T-helper 2 cell treated with Interferon-gamma antibody and Interleukin-4, amounts not matched to agents 100 ng/mL and 5 ng/mL, for 36 hours (primary cell): ENCODE results near the gene RILPL2. TPM values are rescaled to one million over a fixed set of nuclear protein-coding genes. Genes with fewer than 3 reads are reported as not detected.
"Not testable (repeated sequence)": the region's sequence is repeated elsewhere in the genome, so short reads cannot be mapped to it uniquely, and the experiment has no call there.

ENCODE experiments used
- intact Hi-C: fragments of 100-400 bp; cut with micrococcal nuclease; formaldehyde crosslinking; loops from one replicate; pipeline ENCODE4 v1.15.1; 2023
- total RNA-seq: library from RNA; stranded (reverse); gene quantifications from 2 replicates; pipeline ENCODE4 v1.2.3, GENCODE V29; 2022

RILPL2 gene
- total RNA-seq, 1 donor from 2014 or later: 7.1 TPM

DNA sequence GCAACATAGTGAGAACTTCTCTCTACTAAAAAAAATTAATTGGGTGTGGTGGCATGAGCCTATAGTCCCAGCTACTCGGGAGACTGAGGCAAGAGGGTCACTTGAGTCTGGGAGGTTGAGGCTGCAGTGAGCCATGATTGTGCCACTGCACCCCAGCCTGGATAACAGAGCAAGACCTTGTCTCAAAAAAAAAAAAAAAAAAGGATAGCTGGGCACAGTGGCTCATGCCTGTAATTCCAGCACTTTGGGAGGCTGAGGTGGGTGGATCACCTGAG lies 15.7 kb upstream of the RILPL2 start:
- intact Hi-C loops: not testable (repeated sequence)

DNA sequence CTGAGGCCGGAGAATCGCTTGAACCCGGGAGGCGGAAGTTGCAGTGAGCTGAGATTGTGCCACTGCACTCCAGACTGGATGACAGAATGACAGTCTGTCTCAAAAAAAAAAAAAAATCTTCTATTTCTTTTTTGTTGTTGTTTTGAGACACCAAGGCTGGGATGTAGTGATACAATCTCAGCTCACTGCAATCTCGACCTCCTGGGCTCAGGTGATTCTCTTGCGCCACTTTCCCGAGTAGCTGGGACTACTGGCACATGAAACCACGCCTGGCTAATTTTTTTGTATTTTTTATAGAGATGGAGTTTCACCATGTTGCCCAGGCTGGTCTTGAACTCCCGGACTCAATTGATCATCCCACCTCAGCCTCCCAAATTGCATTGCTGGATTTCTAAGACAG lies 14.2 kb upstream of the RILPL2 start:
- intact Hi-C loops: no loop called here

DNA sequence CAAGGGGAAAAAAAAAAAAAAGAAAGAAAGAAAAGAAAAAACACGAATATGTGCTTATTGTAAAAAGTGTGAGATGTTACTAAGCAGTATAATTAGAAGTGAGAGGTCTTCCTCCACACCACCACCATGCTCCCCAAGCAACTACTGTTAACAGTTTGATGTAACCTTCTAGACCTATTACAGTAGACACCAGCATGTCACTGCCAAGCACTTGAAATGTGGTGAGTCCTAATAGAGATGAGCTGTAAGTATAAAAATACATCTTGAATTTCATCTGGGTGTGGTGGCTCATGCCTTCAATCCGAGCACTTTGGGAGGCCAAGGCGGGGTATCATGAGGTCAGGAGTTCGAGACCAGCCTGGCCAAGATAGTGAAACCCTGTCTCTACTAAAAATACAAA lies 13.4 kb upstream of the RILPL2 start:
- intact Hi-C loops: no loop called here

DNA sequence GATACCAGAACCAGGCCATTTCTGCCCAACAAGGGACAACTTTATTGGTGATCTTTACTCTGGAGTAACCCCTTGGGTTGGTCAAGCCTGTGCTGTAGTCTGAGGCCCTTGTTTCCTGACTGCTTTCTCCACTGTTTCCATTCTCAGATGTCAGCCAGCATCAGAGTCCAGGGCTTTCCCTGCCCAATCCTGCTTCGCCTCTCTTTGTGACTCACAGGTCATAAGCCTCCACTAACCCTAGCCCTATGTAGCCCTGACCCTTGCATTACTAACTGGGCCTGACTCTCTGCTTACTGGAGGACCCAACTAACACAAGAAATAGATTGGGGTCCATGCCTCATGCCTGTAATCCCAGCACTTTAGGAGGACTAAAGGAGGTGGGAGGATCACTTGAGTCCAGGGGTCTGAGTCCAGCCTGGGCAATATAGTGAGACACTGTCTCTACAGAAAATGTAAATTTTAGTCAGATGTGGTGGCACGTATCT lies 12.8 kb upstream of the RILPL2 start:
- intact Hi-C loops: no loop called here

DNA sequence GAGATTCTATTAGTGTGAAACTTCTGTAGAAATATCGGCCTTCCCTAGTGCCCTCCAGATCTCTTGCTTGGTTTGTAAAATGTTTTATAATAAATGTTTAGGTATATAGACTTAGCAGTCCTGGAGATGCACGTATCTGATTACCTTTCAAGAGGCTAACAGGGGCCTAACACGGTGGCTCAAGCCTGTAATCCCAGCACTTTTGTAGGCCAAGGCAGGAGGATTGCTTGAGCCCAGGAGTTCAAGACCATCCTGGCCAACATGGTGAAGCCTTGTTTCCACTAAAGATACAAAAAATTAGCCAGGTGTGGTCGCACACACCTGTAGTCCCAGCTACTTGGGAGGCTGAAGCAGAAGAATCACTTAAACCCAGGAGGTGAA lies 9.8 kb upstream of the RILPL2 start:
- intact Hi-C loops: no loop called here

DNA sequence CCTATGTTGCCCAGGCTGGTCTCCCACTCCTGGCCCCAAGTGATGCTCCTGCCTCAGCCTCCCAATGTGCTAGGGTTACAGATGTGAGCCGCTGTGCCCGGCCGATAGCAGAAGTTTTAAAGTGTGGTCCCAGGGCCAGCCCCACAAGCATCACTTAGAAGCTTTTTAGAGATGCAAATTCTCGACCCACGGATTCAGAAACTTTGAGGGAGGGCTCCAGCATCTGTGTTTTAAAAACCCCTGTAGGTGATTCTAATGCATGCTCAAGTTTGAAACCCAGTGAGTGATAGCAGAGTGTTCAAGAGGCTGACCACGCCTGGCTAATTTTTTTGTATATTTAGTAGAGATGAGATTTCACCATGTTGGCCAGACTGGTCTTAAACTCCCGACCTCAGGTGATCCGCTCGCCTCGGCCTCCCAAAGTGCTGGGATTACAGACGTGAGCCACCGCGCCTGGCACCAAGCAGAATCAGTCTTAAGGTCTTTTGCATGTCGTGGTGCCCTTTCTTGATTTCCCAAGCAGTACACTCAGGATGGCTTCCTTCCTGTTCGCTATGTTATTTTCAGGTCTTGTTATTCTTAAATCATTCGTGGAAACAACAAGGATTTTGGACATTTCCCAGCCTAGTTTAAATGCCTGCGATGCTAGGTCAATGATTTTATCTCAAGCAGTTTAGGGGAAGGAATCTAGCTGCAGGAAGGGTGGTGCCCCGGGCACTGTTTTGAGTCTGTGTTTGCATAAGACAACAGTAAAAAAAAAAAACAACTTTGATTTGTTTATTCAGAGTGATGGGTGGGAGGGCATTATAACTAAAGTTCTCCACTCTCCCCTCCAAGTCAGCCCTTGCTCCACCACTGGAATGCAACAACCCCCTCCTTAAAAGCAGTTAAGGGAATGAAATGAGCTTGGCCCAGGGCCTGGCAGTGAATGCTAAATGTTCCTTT lies 9.2 kb upstream of the RILPL2 start:
- intact Hi-C loops: no loop called here

- intact Hi-C loops: no loop called here
These were observed 7.9 kb upstream of the RILPL2 start for GRCh38 chr12:123444092-123445026.

DNA sequence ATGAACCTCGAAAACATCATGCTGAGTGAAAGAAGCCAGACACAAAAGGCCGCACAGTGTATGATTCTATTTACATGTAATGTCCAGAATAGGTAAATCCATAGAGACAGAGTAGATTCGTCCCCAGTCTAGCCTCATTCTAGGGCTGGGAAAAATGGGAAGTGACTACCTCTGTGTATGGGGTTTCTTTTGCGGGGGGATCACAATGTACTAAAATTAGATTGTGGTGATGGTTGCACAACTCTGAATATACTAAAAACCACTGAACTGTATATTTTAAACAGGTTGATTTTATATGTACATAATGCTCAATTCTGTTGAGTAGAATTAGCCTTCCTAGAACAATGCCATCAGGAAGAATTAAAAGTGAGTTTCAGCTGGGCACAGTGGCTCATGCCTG lies 6.3 kb upstream of the RILPL2 start:
- intact Hi-C loops: no loop called here

DNA sequence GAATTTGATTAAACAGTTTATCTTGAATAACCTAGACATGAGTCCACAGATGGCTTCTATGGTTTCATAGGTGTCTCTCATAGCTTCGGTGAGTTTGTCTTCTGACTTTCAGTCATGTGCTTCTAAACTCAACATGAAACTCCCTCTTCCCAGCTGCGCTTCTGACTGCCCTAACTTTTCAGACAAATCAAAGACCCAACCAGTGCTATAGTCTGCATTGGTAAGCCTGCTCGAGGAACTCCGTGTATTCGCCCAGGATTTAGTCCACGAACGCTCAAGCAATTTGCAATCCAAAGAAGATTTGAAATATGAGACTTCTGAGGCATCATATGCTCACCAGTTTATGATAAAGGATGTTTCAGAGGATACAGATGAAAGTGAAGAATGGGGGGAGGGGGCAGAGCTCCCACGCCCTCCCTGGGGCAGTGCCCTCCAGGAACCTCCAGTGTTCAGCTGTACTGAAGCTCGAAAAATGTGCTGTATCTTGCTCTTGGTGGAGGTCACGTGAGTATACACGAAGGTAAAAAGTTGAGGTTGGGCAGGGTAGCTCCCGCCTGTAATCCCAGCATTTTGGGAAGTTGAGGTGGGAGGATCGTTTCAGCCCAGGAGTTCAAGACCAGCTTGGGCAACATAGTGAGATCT lies 5.2 kb upstream of the RILPL2 start:
- intact Hi-C loops: no loop called here

GRCh38 chr12:123435636-123436016 lies 858 bp downstream of the RILPL2 start:
- intact Hi-C loops: loop anchor here (1.0 to 2.0 kb wide), 5 partner anchors 7 to 277 kb away; partner anchors contain the start of genes ATP6V0A2 and SNRNP35

GRCh38 chr12:123433615-123434014 lies 2.9 kb downstream of the RILPL2 start:
- intact Hi-C loops: no loop called here

DNA sequence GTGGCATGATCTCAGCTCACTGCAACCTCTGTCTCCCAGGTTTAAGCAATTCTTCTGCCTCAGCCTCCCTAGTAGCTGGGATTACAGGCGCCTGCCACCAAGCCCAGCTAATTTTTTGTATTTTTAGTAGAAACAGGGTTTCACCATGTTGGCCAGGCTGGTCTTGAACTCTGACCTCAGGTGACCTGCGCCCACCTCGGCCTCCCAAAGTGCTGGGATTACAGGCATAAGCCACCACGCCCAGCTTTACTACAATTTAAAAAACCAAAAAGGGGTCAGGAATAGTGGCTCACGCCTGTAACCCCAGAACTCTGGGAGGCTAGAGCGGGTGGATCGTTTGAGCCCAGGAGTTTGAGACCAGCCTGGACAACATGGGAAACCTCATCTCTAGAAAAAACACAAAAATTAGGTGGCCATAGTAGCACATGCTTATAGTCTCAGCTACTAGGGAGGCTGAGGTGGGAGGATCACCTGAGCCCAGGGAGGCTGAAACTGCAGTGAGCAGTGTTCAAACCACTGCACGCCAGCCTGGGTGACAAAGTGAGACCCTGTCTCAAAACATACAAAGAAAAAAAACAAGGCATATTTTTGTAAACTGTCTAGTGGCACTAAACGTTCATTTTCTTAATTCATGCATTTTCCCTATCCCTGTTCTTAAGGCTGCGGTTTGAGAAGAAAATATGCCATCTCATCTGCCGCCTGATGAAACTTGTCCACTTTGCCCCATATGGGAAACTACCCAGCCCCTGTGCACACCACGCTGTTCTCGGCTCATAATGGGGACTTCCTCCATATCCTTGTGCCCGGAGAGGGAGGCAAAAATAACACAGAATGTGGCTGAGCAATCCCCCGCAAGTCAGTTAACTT lies 4.3 kb downstream of the RILPL2 start:
- intact Hi-C loops: not testable (repeated sequence)

- intact Hi-C loops: not testable (repeated sequence)
These were observed 7.4 kb downstream of the RILPL2 start for GRCh38 chr12:123429101-123429500.

GRCh38 chr12:123428591-123428990 lies 7.9 kb downstream of the RILPL2 start:
- intact Hi-C loops: loop anchor here (1.0 kb wide), 1 partner anchor 8 kb away; the partner anchor contains the start of gene RILPL2

GRCh38 chr12:123427036-123427769 lies 9.3 kb downstream of the RILPL2 start:
- intact Hi-C loops: no loop called here

- intact Hi-C loops: no loop called here
These were observed 15.2 kb downstream of the RILPL2 start for GRCh38 chr12:123421314-123421713.

- intact Hi-C loops: no loop called here
These were observed 26.5 kb downstream of the RILPL2 start for GRCh38 chr12:123410041-123410412.

DNA sequence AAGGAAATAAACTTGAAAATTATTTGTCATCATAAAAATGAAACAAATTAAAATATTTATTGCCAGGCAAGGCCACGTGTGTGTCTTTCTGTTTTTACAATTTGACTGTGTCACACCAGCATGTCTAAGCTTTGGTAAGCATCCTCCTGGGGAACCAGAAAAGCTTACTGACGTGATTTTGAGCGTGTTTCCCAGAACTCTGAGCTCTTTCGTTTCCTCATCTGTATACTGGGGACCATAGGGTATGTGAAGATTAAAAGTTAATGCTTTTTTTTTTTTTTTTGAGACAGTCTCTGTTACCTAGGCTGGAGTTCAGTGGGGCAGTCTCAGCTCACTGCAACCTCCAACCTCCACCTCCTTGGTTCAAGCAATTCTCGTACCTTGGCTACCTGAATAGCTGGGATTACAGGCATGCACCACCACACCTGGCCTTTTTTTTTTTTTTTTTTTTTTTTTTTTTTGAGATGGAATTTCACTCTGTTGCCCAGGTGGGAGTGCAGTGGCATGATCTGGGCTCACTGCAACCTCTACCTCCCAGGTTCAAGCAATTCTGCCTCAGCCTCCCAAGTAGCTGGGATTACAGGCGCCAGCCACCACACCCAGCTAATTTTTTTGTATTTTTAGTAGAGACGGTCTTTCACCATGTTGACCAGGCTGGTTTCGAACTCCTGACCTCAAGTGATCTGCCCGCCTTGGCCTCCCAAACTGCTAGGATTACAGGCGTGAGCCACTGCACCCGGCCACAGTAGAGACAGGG lies 27.0 kb downstream of the RILPL2 start:
- intact Hi-C loops: not testable (repeated sequence)

DNA sequence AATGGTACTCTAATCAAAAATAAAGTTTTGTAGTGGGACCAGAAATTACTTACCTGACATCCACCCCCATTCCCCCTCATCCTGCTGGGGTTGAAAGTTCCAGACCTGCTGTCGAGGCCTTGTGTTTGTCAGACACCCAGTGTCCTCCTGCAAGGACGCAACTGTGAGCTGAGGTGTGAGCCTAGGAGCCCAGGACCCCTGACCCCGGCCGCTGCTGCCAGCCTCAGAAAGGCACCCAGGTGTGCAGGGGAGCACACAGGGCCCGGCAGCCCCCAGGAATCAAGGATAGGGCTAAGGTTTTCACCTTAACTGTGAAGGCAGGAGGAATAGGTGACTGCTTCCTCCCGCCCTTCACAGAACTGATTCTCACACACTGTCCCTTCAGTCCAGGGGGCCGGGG lies 27.9 kb downstream of the RILPL2 start:
- intact Hi-C loops: not testable (repeated sequence)
